GM12864 (cell line): ENCODE results near the gene WSB2.
A peak's percentile ranks its signal among the peaks of the same experiment; 100 is the strongest.
"Not testable (repeated sequence)": the region's sequence is repeated elsewhere in the genome, so short reads cannot be mapped to it uniquely, and the experiment has no call there.

Experiments
- DNase-seq: peaks from one replicate; pipeline ENCODE4 v3.0.0-alpha.2; 2011; ENCODE audit warnings: low read depth
- H3K4me3 ChIP-seq: 2 replicates; pipeline ENCODE4 v1.5.1; 2011; ENCODE audit warnings: mild to moderate bottlenecking, low read depth, low read length, control low read depth
- TF ChIP-seq, protein P1 (sequence below): IDR thresholded peaks from 2 replicates; pipeline ENCODE4 v1.5.1; 2011; ENCODE audit warnings: low read depth, mild to moderate bottlenecking, moderate library complexity, low read length, control low read depth, inconsistent platforms; ENCODE audit errors: missing control alignments

Gene WSB2

DNA sequence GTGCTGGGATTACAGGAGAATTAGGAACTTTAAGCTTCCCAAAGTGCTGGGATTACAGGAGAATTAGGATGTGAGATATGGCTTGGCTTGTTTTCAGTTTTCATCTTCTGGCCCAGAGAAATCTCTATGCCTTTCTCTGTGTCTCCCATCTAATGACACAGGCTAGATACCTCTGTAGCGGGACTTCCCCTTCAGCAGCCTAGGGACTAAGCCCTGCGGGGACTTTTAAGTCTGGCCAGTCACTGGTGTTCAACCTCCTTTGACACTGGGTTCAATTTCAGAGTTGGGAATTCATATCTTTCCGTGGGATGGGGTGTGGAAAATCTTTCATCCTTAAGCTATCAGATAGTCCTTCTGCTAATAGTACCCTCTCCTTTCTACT is 38.3 kb downstream of the WSB2 start:
- no peak overlapping the region for H3K4me3 ChIP-seq
- TF ChIP-seq, protein P1, sequence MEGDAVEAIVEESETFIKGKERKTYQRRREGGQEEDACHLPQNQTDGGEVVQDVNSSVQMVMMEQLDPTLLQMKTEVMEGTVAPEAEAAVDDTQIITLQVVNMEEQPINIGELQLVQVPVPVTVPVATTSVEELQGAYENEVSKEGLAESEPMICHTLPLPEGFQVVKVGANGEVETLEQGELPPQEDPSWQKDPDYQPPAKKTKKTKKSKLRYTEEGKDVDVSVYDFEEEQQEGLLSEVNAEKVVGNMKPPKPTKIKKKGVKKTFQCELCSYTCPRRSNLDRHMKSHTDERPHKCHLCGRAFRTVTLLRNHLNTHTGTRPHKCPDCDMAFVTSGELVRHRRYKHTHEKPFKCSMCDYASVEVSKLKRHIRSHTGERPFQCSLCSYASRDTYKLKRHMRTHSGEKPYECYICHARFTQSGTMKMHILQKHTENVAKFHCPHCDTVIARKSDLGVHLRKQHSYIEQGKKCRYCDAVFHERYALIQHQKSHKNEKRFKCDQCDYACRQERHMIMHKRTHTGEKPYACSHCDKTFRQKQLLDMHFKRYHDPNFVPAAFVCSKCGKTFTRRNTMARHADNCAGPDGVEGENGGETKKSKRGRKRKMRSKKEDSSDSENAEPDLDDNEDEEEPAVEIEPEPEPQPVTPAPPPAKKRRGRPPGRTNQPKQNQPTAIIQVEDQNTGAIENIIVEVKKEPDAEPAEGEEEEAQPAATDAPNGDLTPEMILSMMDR: no peak
- DNase-seq: no peak

- not testable (repeated sequence) for DNase-seq, H3K4me3 ChIP-seq
These were observed 38.8 kb downstream of the WSB2 start for GRCh38 chr12:118022097-118022727.

DNA sequence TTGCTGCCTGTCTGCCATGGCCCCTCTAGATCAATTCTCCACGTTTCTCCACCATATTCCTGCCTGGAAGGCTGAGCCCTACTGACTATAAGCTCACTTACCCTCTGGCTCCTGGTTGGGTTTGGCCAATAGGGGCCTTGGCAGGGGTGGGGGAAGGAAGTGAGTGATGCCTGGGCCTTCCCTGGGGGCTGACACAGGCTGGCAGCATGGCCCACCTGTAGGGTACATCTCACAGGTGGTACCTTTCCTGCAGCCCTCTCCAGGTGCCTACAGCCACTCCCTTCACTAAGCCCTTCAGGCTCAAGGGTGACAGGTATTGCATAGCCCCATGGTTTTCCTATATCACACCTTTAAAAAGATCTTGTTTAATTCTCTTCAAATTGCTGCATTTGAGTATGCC is 40.9 kb downstream of the WSB2 start:
- TF ChIP-seq, protein P1: no peak
- no peak overlapping the region for H3K4me3 ChIP-seq
- DNase-seq: no peak

- no peak for DNase-seq
- TF ChIP-seq, protein P1: no peak
- H3K4me3 ChIP-seq: peak overlapping the region; percentile 92
These were observed 43.1 kb downstream of the WSB2 start for GRCh38 chr12:118017926-118018325.

DNA sequence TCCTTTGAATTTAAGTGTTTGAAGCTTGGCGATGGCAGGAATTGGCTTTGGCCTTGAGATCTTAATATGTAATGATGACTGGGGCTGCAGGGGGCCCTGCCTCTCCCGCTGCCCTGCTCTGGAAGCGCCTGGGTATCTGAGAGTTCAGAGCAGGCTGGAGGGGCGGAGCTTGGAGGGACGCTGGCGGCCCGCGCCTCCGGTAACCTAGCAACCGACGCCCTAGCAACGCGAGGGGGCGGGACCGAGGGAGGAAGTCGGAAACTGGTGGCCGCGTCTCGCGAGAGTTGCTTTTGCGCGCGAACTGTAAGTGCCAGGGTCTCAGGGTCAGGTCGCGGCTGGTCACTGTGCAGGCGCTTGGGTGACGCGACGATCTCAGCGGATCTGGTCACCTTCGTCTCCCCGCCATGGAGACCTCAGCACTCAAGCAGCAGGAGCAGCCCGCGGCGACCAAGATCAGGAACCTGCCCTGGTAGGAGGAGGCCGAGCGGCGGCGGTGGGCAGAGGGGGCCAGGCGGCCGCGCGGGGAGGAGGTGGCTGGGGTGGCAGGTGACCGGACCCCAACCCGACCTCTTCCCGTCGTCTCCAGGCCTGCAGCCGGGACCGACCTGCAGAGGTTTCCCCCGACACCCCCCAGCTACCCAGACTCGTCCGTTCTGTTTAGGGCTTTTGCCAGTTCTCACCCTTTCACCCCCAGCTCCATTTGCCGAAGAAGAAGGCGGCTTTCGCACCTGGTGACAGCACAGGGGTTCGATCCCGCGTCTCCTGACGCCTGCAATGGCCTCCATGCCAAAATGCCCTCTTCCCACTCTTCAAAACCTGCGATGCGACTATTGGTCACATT is 44.3 kb downstream of the WSB2 start, which contains the start of gene RFC5:
Gene RFC5, plus strand, starts transcription at position 280 of the 841 bp plus-strand sequence. Its CDS starts 125 bp downstream, at position 405.
- TF ChIP-seq, protein P1: no peak
- DNase-seq: peak; percentile 91
- H3K4me3 ChIP-seq: peak within 1 kb of the TSS; percentile 92

DNA sequence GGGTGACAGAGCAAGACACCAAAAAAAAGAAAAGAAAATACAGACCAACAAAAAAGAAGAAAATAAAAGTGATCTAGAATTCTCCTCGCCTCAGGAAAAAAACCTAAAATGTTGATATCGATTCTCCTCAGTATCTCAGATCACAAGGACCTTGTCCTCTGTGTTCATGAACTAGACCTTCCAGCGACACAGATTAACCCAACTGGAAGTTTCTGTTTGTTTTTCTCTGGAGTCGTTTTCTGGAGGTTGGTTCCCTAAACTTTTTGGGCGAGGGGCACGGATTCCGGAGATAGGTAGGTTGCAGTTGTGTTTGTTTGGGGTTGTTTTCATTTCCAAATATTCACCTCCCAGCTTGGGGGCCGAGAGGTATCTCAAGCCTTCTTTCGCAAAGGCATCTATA is 45.0 kb downstream of the WSB2 start:
- TF ChIP-seq, protein P1: no peak
- DNase-seq: no peak
- no peak overlapping the region for H3K4me3 ChIP-seq

DNA sequence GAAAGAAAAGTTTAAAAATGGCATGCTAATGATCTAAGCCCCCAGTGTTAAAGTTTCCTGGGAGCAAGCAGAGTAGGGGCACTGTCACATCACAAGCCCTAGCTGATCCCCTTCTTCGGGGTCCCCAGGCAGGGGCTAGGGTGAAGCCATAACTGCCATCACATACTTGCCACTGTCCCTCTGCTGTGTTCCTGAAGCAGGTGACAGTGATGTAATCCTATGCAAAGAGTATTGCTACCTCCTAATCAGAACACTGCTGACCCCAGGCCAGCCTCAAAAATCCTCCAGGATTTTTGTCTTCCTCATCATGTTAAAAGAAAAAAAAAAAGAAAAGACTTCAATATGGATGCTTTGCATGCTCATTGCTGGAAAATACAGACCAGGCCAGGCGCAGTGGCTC is 45.7 kb downstream of the WSB2 start:
- no peak for DNase-seq
- TF ChIP-seq, protein P1: no peak
- H3K4me3 ChIP-seq: no peak overlapping the region
